ENCODE results near the gene KCNE3. TPM values are rescaled to one million over a fixed set of nuclear protein-coding genes. Genes with fewer than 3 reads are reported as not detected.

Gene KCNE3
- total and polyA plus RNA-seq, 9 of the 15 experiments (the other 6 are each of a cell fraction or from before 2014, with no cell fraction given) = 1.6 to 8.7 (median 6.2) TPM

DNA sequence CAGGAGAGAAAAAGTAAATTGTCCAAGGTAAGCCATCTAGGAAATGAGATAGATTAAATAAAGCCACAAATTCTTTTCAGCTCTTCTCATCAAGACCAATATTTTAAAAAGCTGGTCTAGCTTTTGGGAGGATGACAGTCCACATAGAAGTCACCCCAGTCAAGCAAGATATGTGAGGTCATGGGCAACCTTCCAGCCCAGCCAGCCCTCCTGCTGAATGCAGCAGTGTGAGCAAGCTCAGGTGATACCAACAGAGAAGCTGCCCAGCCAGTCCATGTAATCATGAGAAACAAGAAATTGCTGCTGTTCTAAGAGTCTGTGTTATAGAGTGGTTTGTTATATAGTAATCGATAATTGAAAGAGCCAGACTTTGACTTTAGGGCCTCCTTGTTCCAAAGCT, 28.7 kb downstream of the KCNE3 start:
- no peaks in the 10 kb centered on the region for H3K9me1 ChIP-seq (ENCODE audit: control insufficient read depth, insufficient read depth, low read length)
- H3K9ac ChIP-seq (ENCODE audit: insufficient read depth in 1 of 2, low read depth in 2 of 2, low read length in 2 of 2) = no peak overlapping the region
- TF ChIP-seq KDM2B (CRISPR knock-in tag; IDR thresholded peaks at IDR 0.05) = no peak
- TF ChIP-seq HEY1 (CRISPR knock-in tag; IDR thresholded peaks at IDR 0.05; ENCODE audit: borderline replicate concordance) = no peak
- no peak for TF ChIP-seq ZNF707 (CRISPR knock-in tag; conservative IDR thresholded peaks at IDR 0.05)
- TF ChIP-seq, protein P1, sequence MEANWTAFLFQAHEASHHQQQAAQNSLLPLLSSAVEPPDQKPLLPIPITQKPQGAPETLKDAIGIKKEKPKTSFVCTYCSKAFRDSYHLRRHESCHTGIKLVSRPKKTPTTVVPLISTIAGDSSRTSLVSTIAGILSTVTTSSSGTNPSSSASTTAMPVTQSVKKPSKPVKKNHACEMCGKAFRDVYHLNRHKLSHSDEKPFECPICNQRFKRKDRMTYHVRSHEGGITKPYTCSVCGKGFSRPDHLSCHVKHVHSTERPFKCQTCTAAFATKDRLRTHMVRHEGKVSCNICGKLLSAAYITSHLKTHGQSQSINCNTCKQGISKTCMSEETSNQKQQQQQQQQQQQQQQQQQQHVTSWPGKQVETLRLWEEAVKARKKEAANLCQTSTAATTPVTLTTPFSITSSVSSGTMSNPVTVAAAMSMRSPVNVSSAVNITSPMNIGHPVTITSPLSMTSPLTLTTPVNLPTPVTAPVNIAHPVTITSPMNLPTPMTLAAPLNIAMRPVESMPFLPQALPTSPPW (CRISPR knock-in tag; IDR thresholded peaks at IDR 0.05) = no peak
- no peak for TF ChIP-seq MYC (IDR thresholded peaks at IDR 0.05; ENCODE audit: low read depth, low read length)
- TF ChIP-seq MYC (CRISPR knock-in tag; IDR thresholded peaks at IDR 0.05; ENCODE audit: borderline replicate concordance, low read depth) = no peak
- no peak for TF ChIP-seq RNF2 (IDR thresholded peaks at IDR 0.05)
- no peak for TF ChIP-seq ZNF133 (CRISPR knock-in tag; IDR thresholded peaks at IDR 0.05)
- no peak for TF ChIP-seq ZNF12 (CRISPR knock-in tag; IDR thresholded peaks at IDR 0.05)
- no peak for TF ChIP-seq E2F1 (CRISPR knock-in tag; IDR thresholded peaks at IDR 0.05)
- H3K9me3 ChIP-seq (replicated peaks; ENCODE audit: control insufficient read depth, insufficient read depth, low read depth, low read length) = no peaks in the 10 kb centered on the region
- no peak overlapping the region for H3K27ac ChIP-seq (ENCODE audit: extremely low read depth, low read depth, low read length)
- ChIA-PET CTCF (ENCODE audit: low intra/inter-chr PET ratio) (interaction anchor here (0.6 kb wide), 1 partner anchor 1613 kb away, joined by 3 read pairs; no protein-coding TSS in a partner anchor), POLR2A (no interaction called here)
- 17% methylated on average over 1 of the region's 1 CpG for WGBS (ENCODE audit: insufficient coverage, low coverage, missing lambda C conversion rate)
- H3K36me3 ChIP-seq (ENCODE audit: control insufficient read depth, insufficient read depth, low read length) = no peaks in the 10 kb centered on the region
- no TSS peak for BruUV-seq (replicated peaks)
- intact Hi-C loops (cut with micrococcal nuclease) = no loop called here
- DNase-seq (ENCODE audit: extremely low read depth in 1 of 4, low spot score in 3 of 4) (no peak), ATAC-seq (no peak), FAIRE-seq (no peak)
- H3K4me2 ChIP-seq (ENCODE audit: insufficient read depth, low read length) = no peak overlapping the region
- no peak overlapping the region for H3K4me3 ChIP-seq
- no peaks in the 10 kb centered on the region for H3K79me2 ChIP-seq (ENCODE audit: control insufficient read depth, insufficient read depth, low read length)
- H3K27me3 ChIP-seq (ENCODE audit: control insufficient read depth in 2 of 2, insufficient read depth in 2 of 2, low read length in 2 of 2) = no peaks in the 10 kb centered on the region
- H2AFZ ChIP-seq (ENCODE audit: low read depth, low read length) = no peak overlapping the region
- peaks cover 0 to 13% of the 10 kb centered on the region in 2 experiments; a peak in 2 of 5 replicates for H3K4me1 ChIP-seq (replicated peaks in 1 of 2; ENCODE audit: control insufficient read depth in 2 of 2, insufficient read depth in 2 of 2, low read length in 2 of 2)
- H4K20me1 ChIP-seq (replicated peaks; ENCODE audit: control insufficient read depth, insufficient read depth, low read length) = no peaks in the 10 kb centered on the region
- in situ Hi-C loops (cut with MboI) = no loop called here
